ENCODE data around the gene GRIPAP1. TPM values are rescaled to one million over a fixed set of nuclear protein-coding genes. Genes with fewer than 3 reads are reported as not detected.
A peak's percentile ranks its signal among the peaks of the same experiment; 100 is the strongest.

The GRIPAP1 gene
- 10 to 100 TPM; 42.5 to 76.2 (median 58.6) TPM for total RNA-seq

- peaks cover 0 to 14% (median 2%) of the 10 kb centered on the region in 4 donors for H3K4me1 ChIP-seq
- H3K27me3 ChIP-seq = no peaks in the 10 kb centered on the region
- peak in 2 of 5 experiments; percentile 7 to 26 for TF ChIP-seq CTCF (IDR thresholded peaks at IDR 0.05)
- peak; percentile 23 to 80 for TF ChIP-seq EP300 (IDR thresholded peaks at IDR 0.05)
- peak; percentile 22 to 50 for TF ChIP-seq POLR2A (IDR thresholded peaks at IDR 0.05)
- peak; percentile 18 to 67 for DNase-seq (ENCODE audit: low spot score in 2 of 2)
- no peaks in the 10 kb centered on the region for H3K9me3 ChIP-seq
- peaks cover 0 to 11% (median 0%) of the 10 kb centered on the region in 3 donors for H3K36me3 ChIP-seq
- H3K4me3 ChIP-seq = peak within 1 kb of the TSS; percentile 39 to 72 (median 60)
- peak within 1 kb of the TSS; percentile 31 to 89 (median 78) for H3K27ac ChIP-seq
- WGBS, 2 donors = 2 to 37% methylated on average over 37 to 38 of the region's 38 CpGs
Observed at GRCh38 chrX:49002091-49002935, at the start of gene GRIPAP1. TSS of gene GRIPAP1 (minus strand) at chrX:49002264. CDS start at chrX:49002229, 35 bp downstream.

GRCh38 chrX:49043987-49044281 is 41.9 kb upstream of the GRIPAP1 start:
- H3K4me3 ChIP-seq = peak overlapping the region in 1 of 4 donors; percentile 24
- DNase-seq (ENCODE audit: low spot score in 2 of 2) = no peak
- H3K27me3 ChIP-seq = no peaks in the 10 kb centered on the region
- no peaks in the 10 kb centered on the region for H3K9me3 ChIP-seq
- TF ChIP-seq CTCF (IDR thresholded peaks at IDR 0.05) = no peak
- no peak for TF ChIP-seq EP300 (IDR thresholded peaks at IDR 0.05)
- no peak for TF ChIP-seq POLR2A (IDR thresholded peaks at IDR 0.05)
- 43 to 58% methylated on average over 6 to 13 of the region's 13 CpGs for WGBS, 2 donors
- H3K4me1 ChIP-seq = peaks cover 0 to 16% (median 7%) of the 10 kb centered on the region in 4 donors
- H3K27ac ChIP-seq = peak overlapping the region in 3 of 4 donors; percentile 26 to 81 (median 80)
- H3K36me3 ChIP-seq = peaks cover 0 to 5% (median 0%) of the 10 kb centered on the region in 3 donors

- no peaks in the 10 kb centered on the region for H3K27me3 ChIP-seq
- DNase-seq (ENCODE audit: low spot score in 2 of 2) = peak; percentile 97
- H3K4me3 ChIP-seq = peak within 1 kb of the TSS; percentile 74 to 84 (median 78)
- TF ChIP-seq CTCF (IDR thresholded peaks at IDR 0.05) (peak; percentile 40 to 76 (median 63)), POLR2A (IDR thresholded peaks at IDR 0.05) (peak; percentile 44 to 73), EP300 (IDR thresholded peaks at IDR 0.05) (peak; percentile 71 to 77)
- peaks cover 0 to 10% (median 0%) of the 10 kb centered on the region in 3 donors for H3K36me3 ChIP-seq
- H3K4me1 ChIP-seq = peaks cover 0 to 20% (median 9%) of the 10 kb centered on the region in 4 donors
- H3K27ac ChIP-seq = peak within 1 kb of the TSS; percentile 98 to 99 (median 98)
- no peaks in the 10 kb centered on the region for H3K9me3 ChIP-seq
- 0 to 38% methylated on average over 2 to 66 of the region's 67 CpGs for WGBS, 2 donors
Observed at GRCh38 chrX:49043220-49043986, 41.3 kb upstream of the GRIPAP1 start, which contains the start of gene TFE3. TSS of gene TFE3 (minus strand) at chrX:49043357. CDS start at chrX:49043226, 131 bp downstream.

- Histone ChIP-seq H3K36me3 (peaks cover 0 to 17% (median 0%) of the 10 kb centered on the region in 3 donors), H3K27ac (peak overlapping the region; percentile 98 to 99 (median 98)), H3K27me3 (no peaks in the 10 kb centered on the region), H3K4me3 (peak overlapping the region; percentile 74 to 84 (median 78)), H3K9me3 (no peaks in the 10 kb centered on the region), H3K4me1 (peaks cover 0 to 20% (median 9%) of the 10 kb centered on the region in 4 donors)
- no peak for DNase-seq (ENCODE audit: low spot score in 2 of 2)
- WGBS, 2 donors = 0 to 37% methylated on average over 5 to 29 of the region's 29 CpGs
- no peak for TF ChIP-seq EP300 (IDR thresholded peaks at IDR 0.05)
- no peak for TF ChIP-seq CTCF (IDR thresholded peaks at IDR 0.05)
- no peak for TF ChIP-seq POLR2A (IDR thresholded peaks at IDR 0.05)
Observed at GRCh38 chrX:49042581-49043219, 40.6 kb upstream of the GRIPAP1 start.
